Forelimb muscle (tissue), 1 donor: ENCODE data around the gene THOC6. TPM values are rescaled to one million over a fixed set of nuclear protein-coding genes. Genes with fewer than 3 reads are reported as not detected.
"Not testable (repeated sequence)": the region's sequence is repeated elsewhere in the genome, so short reads cannot be mapped to it uniquely, and the experiment has no call there.

Source experiments
- DNase-seq: peaks from one replicate; pipeline ENCODE4 v3.0.0-alpha.2; 2013; ENCODE audit warnings: low read depth
- polyA plus RNA-seq: library from polyadenylated mRNA; unstranded; fragments of 120-200 nt; gene quantifications from one replicate; pipeline ENCODE4 v1.2.1, GENCODE V29; 2013; ENCODE audit not compliant: insufficient read length

The THOC6 gene
- polyA plus RNA-seq, 1 donor = 18.4 TPM

DNA sequence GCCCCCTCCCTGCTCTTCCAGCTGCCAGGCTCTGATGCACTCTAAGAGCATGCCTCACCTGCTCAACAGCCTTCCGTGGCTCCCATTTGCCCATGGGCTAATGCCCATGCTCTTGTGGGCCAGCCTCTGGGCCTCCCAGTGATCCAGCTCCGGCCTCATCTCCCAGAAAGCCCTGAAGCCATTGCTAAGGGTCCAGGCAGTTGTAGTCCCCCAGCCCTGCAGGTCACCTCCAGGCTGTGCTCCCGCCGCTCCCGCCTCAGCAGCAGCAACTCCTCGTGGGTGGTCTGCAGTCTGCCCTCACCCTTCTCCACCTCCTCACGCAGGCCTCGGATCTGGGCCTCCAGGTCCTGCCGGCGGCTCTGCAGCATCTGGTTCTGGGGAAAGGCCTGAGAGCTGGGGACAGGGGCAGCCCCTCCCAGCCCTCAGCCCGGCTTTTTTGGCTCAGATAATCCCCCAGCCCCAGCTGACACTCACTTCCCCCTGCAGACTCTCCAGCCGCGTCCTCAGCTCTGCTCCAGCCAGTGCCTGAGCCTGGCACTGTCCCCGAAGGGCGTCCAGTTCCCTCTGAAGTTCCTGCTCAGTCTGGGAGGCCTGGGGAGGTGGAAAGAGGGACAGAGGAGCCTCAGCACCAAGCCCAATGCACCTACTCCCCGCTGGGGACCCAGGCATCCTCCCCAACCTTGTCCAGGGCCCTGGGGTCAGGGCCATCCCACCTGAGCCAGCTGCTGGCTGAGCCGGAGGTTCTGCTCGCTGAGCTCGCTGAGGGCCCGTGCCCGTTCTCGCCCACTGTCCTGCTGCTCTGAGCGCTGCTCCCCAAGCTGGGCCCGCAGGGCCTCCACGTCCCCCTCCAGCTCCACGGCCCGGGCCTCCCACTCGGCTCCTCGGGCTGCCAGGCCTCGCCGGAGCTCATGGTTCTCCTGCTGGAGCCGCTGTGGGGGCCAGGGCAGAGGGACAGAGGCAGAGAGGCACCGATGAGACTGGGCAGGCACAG is 6.7 kb downstream of the THOC6 start:
- no peak for DNase-seq

DNA sequence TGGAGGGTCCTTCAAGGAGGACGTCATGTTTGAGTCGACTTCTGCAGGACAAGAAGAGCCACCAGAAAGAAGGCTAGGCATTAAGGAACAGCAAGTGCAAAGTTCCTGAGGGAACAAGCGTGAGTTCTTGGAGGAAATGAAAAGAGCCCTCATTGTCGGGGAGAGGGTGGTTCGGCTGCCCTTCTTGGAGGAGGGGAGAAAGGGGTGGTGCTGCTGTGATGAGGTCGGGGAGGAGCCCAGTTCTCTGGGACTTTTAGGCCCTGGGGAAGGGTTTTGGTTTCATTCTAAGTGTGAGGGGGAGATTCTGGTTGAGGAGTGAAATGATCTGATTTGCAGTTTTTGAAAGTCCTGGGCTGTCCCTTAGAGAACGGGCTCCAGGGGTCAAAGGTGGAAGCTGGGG is 8.8 kb downstream of the THOC6 start:
- no peak for DNase-seq

GRCh38 chr16:3035289-3035971 is 11.6 kb downstream of the THOC6 start:
- DNase-seq = no peak

GRCh38 chr16:3035972-3036725 is 12.3 kb downstream of the THOC6 start:
- no peak for DNase-seq

GRCh38 chr16:3036726-3037315 is 13.0 kb downstream of the THOC6 start, which contains the start of gene BICDL2:
BICDL2 (minus strand) TSS chr16:3036944; CDS start chr16:3035496, 1,448 bp downstream.
- DNase-seq = no peak

GRCh38 chr16:3038256-3038655 is 14.4 kb downstream of the THOC6 start:
- DNase-seq = no peak

- no peak for DNase-seq
Measured at GRCh38 chr16:3038896-3039295, 15.1 kb downstream of the THOC6 start.

DNA sequence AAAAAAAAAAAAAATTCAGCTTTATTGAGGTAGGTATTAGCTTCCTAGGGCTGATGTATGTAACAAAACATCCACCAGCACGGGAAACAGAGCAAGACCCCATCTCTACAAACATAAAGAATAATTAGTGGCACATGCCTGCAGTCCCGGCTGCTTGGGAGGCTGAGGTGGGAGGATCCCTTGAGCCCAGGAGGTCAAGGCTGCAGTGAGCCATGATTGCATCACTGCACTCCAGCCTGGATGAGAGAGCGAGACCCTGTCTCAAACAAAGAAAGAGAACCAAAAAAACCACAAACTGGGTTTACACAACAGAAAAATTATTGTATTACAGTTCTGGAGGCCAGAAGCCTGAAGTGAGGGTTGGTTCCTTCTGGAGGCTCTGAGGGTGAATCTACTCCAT is 18.5 kb downstream of the THOC6 start:
- DNase-seq = no peak

DNA sequence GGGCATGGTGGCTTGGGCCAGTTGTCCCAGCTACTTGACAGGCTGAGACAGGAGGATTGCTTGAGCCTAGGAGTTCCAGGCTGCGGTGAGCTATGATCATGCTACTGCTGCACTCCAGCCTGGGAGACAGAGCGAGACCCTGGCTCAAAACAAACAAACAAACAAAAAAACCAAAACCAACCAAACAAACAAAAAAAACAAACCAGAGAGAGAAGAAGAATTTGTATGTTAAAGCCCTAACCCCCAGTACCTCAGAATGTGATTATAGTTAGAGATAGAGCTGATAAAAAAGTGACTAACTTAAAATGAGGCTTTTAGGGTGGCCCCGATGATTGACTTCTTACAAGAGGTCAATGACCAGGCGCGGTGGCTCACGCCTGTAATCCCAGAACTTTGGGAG is 20.9 kb downstream of the THOC6 start:
- DNase-seq = no peak

DNA sequence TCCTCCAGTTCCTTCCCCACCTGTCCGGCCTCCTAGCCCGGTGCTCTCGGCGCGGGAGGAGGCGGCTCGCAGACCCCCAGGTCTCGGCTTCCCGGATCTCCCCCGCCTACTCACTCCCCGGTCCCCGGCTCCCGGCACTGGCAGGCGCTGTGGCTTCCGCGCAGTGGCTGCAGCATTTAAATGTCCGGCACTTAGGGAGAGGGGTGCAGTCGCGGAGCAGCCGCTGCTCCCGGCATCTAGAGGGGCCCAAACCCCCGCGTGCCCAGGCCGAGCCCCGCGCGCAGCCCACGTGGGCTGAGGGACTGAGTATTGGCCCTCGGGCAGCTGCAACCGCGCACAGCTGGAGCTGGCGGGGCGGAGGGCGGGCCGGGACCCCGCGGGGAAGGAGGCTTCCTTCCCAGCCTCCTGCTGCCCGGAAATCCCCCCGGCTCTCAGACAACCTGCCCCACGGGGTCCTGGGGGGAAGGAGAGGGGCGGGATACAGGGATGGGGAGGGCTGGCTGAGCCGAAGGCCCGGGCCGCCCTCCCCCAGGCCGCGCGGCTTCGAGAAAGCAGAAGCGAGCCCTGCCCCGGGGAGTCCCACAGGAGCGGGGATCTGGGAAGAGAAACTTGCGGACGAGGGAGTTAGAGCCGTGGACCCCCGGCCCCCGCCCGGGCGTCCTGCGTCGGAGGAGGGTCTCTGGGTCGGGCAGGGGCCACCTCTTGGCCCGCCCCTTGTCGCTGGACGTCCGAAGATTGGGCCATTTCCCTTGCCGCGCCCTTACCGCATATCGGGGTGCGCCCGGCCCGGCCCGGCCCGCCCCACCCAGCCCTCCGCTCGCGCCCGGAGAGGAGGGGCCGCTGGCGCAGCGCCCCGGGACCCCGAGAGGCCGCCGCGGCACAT is 22.2 kb downstream of the THOC6 start, which contains the start of gene MMP25:
Gene MMP25, plus strand, starts transcription at position 804 of the 883 bp plus-strand sequence. CDS start 357 bp downstream, outside the sequence.
- DNase-seq = no peak

- DNase-seq = no peak
Measured at GRCh38 chr16:3046641-3047386, 23.0 kb downstream of the THOC6 start.

GRCh38 chr16:3047387-3047720 is 23.5 kb downstream of the THOC6 start:
- DNase-seq = no peak

DNA sequence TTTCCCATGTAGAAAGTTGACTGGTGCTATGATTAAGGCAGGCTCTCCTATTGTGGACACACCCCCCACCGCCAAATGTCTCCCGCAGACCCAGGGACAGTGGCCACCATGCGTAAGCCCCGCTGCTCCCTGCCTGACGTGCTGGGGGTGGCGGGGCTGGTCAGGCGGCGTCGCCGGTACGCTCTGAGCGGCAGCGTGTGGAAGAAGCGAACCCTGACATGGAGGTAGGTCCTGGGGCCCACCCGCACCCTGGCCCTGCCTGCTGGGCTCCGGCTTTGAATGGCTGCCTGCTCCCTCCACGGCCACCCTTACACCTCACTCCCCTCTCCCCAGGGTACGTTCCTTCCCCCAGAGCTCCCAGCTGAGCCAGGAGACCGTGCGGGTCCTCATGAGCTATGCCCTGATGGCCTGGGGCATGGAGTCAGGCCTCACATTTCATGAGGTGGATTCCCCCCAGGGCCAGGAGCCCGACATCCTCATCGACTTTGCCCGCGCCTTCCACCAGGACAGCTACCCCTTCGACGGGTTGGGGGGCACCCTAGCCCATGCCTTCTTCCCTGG is 26.2 kb downstream of the THOC6 start:
- DNase-seq = no peak

DNA sequence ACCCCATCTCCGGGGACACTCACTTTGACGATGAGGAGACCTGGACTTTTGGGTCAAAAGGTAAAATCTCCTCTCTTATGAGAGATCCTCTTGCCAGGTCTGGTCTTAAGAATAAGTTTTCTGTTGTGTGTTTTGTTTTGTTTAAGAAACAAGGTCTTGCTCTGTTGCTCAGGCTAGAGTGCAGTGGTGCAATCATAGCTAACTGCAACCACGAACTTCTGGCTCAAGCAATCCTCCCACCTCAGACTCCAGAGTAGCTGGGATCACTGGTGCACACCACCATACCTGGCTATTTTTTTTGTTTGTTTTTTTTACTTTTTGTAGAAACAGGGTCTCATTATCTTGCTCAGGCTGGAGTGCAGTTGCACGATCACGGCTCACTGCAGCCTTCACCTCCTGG is 26.7 kb downstream of the THOC6 start:
- no peak for DNase-seq

GRCh38 chr16:3051009-3051408 is 27.2 kb downstream of the THOC6 start:
- DNase-seq = no peak

GRCh38 chr16:3051494-3051893 is 27.7 kb downstream of the THOC6 start:
- DNase-seq = no peak

GRCh38 chr16:3052571-3053329 is 28.9 kb downstream of the THOC6 start:
- DNase-seq = not testable (repeated sequence)

GRCh38 chr16:3053330-3053710 is 29.5 kb downstream of the THOC6 start:
- DNase-seq = not testable (repeated sequence)
